ENCODE results near the gene TMEM201. TPM values are rescaled to one million over a fixed set of nuclear protein-coding genes. Genes with fewer than 3 reads are reported as not detected.

TMEM201 gene
- total and polyA plus RNA-seq, 9 of the 15 experiments (the other 6 are each of a cell fraction or from before 2014, with no cell fraction given) = 0.42 to 51.3 (median 7.4) TPM

GRCh38 chr1:9657521-9658032, 68.9 kb downstream of the TMEM201 start (continued):
- TF ChIP-seq, protein P1, sequence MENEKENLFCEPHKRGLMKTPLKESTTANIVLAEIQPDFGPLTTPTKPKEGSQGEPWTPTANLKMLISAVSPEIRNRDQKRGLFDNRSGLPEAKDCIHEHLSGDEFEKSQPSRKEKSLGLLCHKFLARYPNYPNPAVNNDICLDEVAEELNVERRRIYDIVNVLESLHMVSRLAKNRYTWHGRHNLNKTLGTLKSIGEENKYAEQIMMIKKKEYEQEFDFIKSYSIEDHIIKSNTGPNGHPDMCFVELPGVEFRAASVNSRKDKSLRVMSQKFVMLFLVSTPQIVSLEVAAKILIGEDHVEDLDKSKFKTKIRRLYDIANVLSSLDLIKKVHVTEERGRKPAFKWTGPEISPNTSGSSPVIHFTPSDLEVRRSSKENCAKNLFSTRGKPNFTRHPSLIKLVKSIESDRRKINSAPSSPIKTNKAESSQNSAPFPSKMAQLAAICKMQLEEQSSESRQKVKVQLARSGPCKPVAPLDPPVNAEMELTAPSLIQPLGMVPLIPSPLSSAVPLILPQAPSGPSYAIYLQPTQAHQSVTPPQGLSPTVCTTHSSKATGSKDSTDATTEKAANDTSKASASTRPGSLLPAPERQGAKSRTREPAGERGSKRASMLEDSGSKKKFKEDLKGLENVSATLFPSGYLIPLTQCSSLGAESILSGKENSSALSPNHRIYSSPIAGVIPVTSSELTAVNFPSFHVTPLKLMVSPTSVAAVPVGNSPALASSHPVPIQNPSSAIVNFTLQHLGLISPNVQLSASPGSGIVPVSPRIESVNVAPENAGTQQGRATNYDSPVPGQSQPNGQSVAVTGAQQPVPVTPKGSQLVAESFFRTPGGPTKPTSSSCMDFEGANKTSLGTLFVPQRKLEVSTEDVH (IDR thresholded peaks at IDR 0.05; ENCODE audit: low read depth, partially characterized antibody) = no peak
- TF ChIP-seq BRF1 (IDR thresholded peaks at IDR 0.05; ENCODE audit: borderline replicate concordance, extremely low read depth, insufficient read length) (no peak), MXI1 (IDR thresholded peaks at IDR 0.05; ENCODE audit: low read depth, low read length) (no peak), TEAD1 (CRISPR knock-in tag; IDR thresholded peaks at IDR 0.05) (no peak), POLR3A (IDR thresholded peaks at IDR 0.05; ENCODE audit: borderline replicate concordance, extremely low read depth, insufficient read depth, insufficient read length) (no peak), CXXC5 (CRISPR knock-in tag; IDR thresholded peaks at IDR 0.05) (peak; percentile 55), RFX5 (IDR thresholded peaks at IDR 0.05; ENCODE audit: low read depth, low read length) (no peak), SMAD4 (CRISPR knock-in tag; conservative IDR thresholded peaks at IDR 0.05) (peak; percentile 43; the same call in 1 of the 2 replicates), SREBF1 (IDR thresholded peaks at IDR 0.05; ENCODE audit: borderline replicate concordance, low read depth, low read length) (no peak), ZBTB33 (CRISPR knock-in tag; IDR thresholded peaks at IDR 0.05) (peak; percentile 22; the same call in 1 of the 2 replicates), CBX1 (IDR thresholded peaks at IDR 0.05; ENCODE audit: low read depth) (0 out of 2 replicates have a peak, but pooled peaks have one; percentile 48), ZSCAN29 (IDR thresholded peaks at IDR 0.05) (no peak), HMG20A (CRISPR knock-in tag; conservative IDR thresholded peaks at IDR 0.05) (no peak), ZNF778 (CRISPR knock-in tag; IDR thresholded peaks at IDR 0.05) (no peak), ZNF324 (CRISPR knock-in tag; IDR thresholded peaks at IDR 0.05) (no peak), HDAC3 (IDR thresholded peaks at IDR 0.05; ENCODE audit: borderline replicate concordance, partially characterized antibody) (no peak), XRCC5 (IDR thresholded peaks at IDR 0.05; ENCODE audit: low read depth, low read length) (0 out of 2 replicates have a peak, but pooled peaks have one; percentile 50), CEBPG (CRISPR knock-in tag; IDR thresholded peaks at IDR 0.05) (peak; percentile 86), CEBPG (tag; conservative IDR thresholded peaks at IDR 0.05 in 1 of 2, IDR thresholded peaks at IDR 0.05 in 1 of 2) (peak in 1 of 2 experiments; percentile 69; a peak in 1 of 4 replicates), HLTF (IDR thresholded peaks at IDR 0.05) (0 out of 2 replicates have a peak, but pooled peaks have one; percentile 39), ZEB2 (IDR thresholded peaks at IDR 0.05) (0 out of 2 replicates have a peak, but pooled peaks have one; percentile 23), ATF1 (CRISPR knock-in tag; IDR thresholded peaks at IDR 0.05) (no peak), ATF1 (tag; IDR thresholded peaks at IDR 0.05) (peak; percentile 74), KLF13 (tag; IDR thresholded peaks at IDR 0.05; ENCODE audit: borderline replicate concordance, low read depth) (no peak)
- TF ChIP-seq, protein P2, sequence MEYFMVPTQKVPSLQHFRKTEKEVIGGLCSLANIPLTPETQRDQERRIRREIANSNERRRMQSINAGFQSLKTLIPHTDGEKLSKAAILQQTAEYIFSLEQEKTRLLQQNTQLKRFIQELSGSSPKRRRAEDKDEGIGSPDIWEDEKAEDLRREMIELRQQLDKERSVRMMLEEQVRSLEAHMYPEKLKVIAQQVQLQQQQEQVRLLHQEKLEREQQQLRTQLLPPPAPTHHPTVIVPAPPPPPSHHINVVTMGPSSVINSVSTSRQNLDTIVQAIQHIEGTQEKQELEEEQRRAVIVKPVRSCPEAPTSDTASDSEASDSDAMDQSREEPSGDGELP (CRISPR knock-in tag; IDR thresholded peaks at IDR 0.05; ENCODE audit: borderline replicate concordance) = peak; percentile 75

Measured in K562 (cell line).